HS-5 (cell line): Measurements from ENCODE around the gene KCNK4.
"Not testable (repeated sequence)": the region's sequence is repeated elsewhere in the genome, so short reads cannot be mapped to it uniquely, and the experiment has no call there.

Experiments used
- DNase-seq: peaks from one replicate; pipeline ENCODE4 v3.0.0-alpha.2; 2012; ENCODE audit warnings: low read depth

Gene KCNK4

DNA sequence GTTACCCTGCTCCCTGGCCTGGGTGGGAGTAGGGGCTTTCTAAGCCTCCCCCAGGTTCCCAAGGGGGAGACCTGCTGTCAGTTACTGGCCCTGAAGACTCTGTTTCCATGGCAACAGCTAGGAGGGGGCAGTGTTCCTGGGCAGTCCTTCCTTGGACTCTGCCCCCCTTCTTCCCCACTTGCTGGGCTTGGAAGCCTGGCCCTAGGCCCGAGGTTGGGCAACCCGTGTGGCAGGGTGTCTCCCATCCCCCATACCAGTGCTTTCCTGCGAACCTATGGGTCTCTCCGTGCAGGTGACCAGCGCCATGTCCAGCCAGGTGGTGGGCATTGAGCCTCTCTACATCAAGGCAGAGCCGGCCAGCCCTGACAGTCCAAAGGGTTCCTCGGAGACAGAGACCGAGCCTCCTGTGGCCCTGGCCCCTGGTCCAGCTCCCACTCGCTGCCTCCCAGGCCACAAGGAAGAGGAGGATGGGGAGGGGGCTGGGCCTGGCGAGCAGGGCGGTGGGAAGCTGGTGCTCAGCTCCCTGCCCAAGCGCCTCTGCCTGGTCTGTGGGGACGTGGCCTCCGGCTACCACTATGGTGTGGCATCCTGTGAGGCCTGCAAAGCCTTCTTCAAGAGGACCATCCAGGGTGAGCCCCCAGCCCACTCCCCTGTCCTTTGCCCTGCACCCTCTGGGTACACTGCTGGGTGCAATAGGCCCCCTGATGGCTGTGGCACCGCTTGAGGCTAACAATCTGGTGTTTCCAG is 15.9 kb downstream of the KCNK4 start:
- no peak for DNase-seq

DNA sequence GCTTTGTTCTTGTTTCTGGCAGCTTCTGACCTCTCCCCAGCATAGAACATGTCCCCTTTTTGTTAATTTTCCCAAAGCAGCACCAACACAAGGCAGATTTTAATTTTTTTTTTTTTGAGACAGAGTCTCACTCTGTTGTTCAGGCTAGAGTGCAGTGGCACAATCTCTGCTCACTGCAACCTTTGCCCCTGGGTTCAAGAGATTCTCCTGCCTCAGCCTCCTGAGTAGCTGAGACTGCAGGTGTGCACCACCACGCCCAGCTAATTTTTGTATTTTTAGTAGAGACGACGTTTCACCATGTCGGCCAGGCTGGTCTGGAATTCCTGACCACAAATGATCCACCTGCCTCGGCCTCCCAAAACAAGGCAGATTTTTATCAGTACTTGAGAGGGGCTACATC is 16.7 kb downstream of the KCNK4 start:
- not testable (repeated sequence) for DNase-seq

DNA sequence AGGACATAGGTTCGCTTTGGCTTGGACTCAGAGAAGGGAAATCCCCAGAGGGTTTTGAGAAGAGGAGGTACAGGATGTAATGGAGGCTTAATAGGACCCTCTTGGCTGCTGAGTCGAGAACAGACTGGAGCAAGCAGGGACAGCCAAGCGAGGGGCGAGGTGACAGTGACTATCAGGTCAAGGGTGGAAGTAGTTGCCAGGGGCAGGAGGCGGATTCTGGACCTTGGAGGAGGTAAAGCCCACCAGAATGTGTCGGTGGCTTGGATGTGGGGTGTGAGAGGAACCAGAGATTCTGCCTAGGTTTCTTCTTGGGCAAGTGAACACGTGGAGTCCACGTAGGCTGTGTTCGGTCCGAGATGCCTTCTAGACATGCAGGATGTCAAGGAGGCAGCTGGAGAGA is 21.8 kb downstream of the KCNK4 start:
- DNase-seq = no peak

DNA sequence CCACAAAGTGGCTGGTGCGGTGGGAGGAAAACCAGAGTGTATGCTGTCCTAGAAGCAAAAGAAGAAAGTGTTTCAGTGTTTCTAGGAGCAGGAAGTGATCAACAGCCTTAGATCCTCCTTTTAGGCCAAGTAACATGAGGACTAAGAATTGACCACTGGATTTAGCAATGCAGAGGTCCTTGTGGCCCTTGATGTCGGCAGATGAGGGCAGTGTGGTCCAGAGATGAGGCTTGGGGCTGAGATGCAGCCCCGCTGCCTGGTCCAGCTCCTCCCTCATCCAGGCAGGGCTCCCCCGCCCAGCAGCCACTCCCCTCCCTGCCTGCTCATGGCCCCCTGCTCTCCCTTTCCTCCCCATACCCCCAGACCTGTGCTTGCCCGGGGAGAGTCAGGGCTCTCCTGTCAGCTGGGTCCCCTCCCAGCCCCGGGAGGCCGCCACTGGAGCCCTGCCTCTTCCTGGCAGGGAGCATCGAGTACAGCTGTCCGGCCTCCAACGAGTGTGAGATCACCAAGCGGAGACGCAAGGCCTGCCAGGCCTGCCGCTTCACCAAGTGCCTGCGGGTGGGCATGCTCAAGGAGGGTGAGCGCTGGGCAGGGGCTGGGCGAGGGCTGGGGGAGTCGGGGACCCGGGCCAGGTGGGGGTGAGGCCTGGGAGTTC is 22.5 kb downstream of the KCNK4 start:
- no peak for DNase-seq

DNA sequence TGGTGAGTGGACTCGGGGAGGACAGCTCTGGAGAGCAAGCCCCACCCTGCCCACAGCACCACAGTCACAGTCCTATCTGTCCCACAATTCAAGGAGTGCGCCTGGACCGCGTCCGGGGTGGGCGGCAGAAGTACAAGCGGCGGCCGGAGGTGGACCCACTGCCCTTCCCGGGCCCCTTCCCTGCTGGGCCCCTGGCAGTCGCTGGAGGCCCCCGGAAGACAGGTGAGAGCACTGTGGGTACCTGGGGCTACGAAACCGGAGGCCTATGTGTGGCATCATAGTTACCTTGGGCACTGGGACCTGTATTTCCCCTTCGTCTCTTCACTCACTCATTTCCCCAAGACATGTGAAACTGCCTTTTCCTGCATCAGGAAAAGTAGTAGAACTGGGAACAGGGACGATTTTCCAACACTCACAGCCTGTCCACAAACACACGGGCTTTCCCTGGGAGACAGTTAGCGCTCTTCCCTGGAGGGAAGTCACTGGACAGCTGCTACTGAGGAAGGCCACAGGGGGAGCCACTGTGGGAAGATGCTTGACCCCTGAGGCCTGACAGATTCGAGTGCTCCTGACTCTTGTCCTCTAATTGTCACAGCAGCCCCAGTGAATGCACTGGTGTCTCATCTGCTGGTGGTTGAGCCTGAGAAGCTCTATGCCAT is 23.2 kb downstream of the KCNK4 start:
- no peak for DNase-seq

DNA sequence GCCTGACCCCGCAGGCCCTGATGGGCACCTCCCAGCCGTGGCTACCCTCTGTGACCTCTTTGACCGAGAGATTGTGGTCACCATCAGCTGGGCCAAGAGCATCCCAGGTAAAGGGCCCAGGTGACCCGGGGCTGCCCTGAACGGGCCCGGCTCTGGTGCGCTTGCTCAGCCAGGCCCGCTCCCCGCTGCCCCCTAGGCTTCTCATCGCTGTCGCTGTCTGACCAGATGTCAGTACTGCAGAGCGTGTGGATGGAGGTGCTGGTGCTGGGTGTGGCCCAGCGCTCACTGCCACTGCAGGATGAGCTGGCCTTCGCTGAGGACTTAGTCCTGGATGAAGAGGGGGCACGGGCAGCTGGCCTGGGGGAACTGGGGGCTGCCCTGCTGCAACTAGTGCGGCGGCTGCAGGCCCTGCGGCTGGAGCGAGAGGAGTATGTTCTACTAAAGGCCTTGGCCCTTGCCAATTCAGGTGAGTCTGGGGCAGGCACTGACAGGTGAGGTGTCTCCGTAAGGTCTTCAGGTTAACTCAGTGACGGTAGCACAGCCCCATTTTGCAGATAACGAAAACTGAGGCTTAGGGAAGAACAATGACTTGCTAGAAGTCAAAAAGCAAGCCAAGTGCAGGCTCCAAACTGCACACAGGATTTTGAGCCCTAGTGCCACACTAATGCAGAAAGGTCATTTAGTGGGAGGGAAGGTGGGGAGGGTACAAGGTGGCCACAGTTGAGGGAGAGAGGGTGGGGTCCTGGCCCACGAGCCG is 23.9 kb downstream of the KCNK4 start:
- no peak for DNase-seq

DNA sequence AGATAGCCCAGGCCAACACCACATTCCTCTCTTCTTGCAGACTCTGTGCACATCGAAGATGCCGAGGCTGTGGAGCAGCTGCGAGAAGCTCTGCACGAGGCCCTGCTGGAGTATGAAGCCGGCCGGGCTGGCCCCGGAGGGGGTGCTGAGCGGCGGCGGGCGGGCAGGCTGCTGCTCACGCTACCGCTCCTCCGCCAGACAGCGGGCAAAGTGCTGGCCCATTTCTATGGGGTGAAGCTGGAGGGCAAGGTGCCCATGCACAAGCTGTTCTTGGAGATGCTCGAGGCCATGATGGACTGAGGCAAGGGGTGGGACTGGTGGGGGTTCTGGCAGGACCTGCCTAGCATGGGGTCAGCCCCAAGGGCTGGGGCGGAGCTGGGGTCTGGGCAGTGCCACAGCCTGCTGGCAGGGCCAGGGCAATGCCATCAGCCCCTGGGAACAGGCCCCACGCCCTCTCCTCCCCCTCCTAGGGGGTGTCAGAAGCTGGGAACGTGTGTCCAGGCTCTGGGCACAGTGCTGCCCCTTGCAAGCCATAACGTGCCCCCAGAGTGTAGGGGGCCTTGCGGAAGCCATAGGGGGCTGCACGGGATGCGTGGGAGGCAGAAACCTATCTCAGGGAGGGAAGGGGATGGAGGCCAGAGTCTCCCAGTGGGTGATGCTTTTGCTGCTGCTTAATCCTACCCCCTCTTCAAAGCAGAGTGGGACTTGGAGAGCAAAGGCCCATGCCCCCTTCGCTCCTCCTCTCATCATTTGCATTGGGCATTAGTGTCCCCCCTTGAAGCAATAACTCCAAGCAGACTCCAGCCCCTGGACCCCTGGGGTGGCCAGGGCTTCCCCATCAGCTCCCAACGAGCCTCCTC is 24.8 kb downstream of the KCNK4 start:
- DNase-seq = not testable (repeated sequence)

DNA sequence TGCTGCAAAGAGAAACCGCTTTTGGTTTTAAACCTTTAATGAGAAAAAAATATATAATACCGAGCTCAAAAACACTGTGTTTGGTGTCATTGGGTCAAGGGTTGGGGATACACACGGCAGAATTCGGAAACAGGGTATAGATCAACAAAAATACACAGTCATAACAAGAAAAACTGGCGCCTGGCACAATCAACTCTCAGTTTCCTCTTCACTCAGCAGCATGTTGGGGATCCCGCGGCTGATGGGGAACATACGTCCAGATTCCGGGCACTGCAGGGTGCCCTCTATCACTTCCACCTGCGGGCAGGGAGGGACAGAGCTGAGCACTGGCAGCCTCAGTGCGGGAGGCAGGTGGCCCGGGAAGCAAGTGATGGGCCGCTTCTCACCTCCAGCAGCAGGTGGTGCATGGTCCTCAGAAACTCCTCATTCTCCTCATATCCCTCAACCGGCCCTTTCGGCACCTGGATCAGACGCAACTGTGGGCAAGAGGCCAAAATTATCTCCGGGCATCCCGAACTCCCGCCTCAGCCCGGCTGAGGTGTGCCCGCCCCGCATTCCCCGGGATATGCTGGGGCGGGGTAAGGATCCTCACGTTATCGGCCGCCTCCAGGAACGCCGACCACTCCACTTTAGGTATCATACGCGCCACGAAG is 25.7 kb downstream of the KCNK4 start:
- no peak for DNase-seq

DNA sequence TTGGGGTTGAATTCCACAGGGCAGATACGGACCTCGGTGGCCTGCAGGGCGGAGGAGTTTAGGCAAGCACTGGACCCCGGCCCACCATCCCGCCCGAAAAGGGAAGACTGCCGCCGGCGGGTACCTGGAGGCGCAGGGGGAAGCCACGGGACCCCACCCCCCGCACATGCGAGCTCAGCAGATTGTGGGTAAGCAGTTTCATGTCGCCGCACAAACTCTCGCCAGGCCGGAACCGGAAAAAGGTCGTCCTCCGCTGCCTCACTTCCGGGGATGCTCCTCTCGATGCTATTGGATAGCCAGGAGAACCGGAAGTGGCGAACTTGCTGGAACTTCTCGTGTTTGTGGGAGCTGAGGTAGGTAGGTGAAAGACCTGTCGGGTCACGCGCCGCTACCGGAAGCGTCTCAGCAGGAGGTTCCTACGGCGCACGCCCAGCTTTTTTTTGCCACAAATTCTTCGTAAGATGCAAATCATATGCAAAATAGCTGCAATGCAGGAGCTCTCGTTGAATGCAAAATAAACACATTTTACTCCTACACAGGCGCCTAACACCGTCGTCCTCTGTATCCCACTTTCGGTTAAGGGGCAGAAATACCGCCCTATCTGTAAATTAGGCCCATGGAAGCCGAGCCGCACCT is 26.3 kb downstream of the KCNK4 start, which contains the start of gene TRMT112:
Gene TRMT112, minus strand, starts transcription at position 235 of the 636 bp plus-strand sequence. Its CDS starts 33 bp downstream, at position 202.
- peak; percentile 87 for DNase-seq

DNA sequence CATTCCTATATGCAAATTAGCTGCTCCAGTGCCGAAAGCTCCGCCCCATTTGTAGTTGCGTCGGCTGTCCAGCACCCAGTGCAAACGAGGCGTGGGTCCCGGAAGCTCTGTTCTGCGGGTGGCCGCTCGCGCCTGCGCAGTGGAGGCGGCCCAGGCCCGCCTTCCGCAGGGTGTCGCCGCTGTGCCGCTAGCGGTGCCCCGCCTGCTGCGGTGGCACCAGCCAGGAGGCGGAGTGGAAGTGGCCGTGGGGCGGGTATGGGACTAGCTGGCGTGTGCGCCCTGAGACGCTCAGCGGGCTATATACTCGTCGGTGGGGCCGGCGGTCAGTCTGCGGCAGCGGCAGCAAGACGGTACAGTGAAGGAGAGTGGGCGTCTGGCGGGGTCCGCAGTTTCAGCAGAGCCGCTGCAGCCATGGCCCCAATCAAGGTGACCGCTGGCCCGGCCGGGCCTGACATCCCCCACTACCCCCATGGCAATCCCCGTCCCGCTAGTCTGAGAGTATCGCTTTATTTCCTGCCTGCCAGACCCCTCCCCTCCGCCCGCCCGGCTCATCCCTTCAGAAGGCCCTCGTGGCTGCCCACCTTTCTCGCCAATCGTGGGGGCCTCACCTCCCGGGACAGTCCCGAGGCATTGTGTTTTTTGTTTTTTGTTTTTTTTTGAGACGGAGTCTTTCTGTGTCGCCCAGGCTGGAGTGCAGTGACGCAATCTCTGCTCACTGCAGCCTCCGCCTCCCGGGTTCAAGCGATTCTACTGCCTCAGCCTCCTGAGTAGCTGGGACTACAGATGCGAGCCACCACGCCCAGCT is 27.1 kb downstream of the KCNK4 start, which contains the start of gene PRDX5:
Gene PRDX5, plus strand, starts transcription at position 161 of the 805 bp plus-strand sequence. Its CDS starts 95 bp downstream, at position 256.
- DNase-seq = peak; percentile 86

DNA sequence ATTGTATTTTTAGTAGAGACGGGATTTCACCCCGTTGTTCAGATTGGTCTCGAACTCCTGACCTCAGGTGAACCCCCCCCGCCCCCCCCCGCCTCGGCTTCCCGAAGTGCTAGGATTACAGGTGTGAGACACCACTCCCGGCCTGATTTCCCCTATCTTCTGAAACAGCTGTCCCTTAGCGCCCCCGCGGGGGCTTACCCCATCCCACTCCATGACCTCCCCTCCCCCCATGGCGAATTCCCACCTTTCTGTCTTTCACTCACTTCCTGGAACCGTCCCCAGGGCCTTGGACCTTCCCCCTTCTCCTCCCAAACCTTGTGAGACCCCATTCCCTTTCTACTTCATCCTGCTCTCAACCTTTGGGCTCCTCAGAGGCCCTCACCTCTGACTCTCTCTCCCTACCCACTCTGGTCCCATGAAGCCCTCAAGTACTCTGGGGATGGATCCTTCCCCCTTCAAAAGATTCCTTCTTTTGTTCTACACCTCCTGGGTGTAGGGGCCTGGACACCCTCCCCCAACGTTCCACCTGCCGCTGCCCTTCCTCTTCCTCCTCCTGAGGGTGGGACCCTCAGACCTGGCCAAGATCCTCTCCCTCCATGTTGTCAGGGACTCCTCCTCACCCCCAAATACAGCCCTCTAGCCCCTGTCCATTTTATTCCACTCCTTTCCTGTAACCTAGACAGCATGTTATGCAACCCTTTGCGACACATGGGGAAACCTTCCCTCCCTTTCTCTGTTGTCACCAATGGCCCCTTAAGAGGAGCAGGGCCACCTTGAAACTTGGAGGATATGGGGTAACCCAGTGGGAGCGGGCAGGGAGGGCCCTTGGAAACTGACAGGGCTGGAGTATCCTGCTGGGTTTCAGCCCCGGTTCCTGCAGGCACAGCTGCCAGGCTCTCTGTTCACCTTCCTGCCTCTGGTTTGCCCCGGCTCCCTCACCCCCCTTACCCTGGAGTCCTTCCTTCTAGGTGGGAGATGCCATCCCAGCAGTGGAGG is 28.0 kb downstream of the KCNK4 start:
- no peak for DNase-seq

DNA sequence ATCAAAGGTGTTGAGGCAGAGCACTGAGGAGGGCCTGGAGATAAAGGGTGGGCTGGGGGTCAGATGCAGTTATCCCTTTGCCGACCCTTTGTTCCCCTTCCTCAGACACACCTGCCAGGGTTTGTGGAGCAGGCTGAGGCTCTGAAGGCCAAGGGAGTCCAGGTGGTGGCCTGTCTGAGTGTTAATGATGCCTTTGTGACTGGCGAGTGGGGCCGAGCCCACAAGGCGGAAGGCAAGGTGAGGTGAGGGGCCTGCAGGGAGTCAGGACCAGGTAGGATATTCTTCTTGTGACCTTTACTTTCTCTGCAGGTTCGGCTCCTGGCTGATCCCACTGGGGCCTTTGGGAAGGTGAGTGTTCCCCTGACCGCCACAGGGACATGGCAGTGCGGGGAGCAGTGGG is 29.5 kb downstream of the KCNK4 start:
- DNase-seq = no peak

DNA sequence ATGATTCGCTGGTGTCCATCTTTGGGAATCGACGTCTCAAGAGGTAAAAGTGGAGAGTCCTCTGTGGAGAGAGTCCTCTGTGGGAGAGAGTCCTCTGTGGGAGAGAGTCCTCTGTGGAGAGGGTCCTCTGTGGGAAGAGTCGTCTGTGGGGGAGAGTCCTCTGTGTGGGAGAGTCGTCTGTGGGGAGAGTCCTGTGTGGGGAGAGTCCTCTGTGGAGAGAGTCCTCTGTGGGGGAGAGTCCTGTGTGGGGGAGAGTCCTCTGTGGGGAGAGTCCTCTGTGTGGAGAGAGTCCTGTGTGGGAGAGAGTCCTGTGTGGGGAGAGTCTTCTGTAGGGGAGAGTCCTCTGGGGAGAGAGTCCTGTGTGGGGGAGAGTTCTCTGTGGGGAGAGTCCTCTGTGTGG is 29.9 kb downstream of the KCNK4 start:
- DNase-seq = no peak

DNA sequence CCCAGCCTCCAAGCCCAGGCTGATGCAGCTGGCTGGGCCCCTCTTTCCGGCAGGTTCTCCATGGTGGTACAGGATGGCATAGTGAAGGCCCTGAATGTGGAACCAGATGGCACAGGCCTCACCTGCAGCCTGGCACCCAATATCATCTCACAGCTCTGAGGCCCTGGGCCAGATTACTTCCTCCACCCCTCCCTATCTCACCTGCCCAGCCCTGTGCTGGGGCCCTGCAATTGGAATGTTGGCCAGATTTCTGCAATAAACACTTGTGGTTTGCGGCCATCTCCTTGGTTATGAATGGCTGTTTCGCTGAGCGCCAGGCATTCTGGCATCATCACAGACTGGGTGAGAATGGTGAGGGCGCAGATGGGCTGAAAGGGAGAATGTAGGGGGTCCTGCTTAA is 30.4 kb downstream of the KCNK4 start:
- DNase-seq = no peak

DNA sequence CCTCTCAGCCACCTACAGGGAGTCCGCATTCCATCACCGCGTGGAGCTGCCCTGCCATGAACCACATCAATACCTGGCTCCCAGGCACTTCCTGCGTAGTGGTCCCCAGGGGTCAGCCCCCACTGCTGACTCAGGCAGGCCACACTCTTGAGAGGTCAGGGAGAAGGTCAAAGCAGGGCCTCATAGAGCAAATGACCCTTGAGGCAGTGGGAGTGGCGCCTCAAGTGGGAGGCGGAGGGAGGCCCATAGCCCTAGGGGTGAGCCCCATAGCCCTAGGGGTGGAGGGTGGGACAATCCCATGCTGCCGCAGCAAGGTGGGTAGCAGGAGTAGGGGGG is 31.8 kb downstream of the KCNK4 start:
- no peak for DNase-seq

DNA sequence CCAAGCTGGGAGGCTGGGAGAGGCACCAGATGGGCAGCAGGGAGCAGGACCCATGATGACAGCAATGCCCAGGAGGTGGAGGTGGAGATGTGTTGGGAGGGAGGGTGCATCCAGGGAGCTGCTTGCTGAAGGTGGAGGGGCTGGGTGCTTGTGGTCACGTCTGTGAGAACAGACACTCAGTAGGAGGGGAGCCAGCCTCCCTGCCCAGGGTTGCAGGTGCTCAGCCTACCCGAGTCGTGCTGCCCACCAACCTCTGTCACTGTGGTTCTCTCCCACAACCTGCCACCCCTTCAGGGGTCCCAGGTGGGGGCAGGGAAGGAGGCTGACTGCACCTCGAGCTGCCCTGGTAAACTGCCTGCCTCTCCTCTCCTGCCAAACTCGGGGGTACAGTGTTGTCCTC is 32.3 kb downstream of the KCNK4 start:
- no peak for DNase-seq

DNA sequence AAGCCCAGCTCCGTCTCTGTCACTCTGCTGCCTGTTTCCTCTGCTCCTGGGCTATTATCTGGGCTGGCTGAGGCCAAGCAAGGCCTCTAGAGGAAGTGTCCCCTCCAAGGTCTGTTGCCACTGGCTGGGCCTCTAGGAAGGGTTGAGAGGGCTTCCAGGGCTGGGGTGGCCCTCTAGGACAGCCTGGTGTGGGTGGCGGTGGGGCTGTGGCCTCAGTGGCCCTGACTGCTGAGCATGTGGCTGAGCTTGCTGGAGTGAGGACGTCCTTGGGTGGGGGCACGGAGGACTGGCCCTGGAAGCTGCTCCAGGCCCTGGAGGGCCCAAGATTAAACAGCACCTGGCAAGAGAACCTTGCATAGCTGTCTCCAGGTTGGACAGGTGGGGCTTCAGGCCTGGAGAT is 32.9 kb downstream of the KCNK4 start:
- not testable (repeated sequence) for DNase-seq
